Ecto neural progenitor cell (in vitro differentiated cells): ENCODE measurements around the gene PPP1R36.
"Not testable (repeated sequence)": the region's sequence is repeated elsewhere in the genome, so short reads cannot be mapped to it uniquely, and the experiment has no call there.

Source experiments
- DNase-seq: peaks from one replicate; pipeline ENCODE4 v3.0.0-alpha.2; 2018; ENCODE audit warnings: low spot score

Gene PPP1R36

DNA sequence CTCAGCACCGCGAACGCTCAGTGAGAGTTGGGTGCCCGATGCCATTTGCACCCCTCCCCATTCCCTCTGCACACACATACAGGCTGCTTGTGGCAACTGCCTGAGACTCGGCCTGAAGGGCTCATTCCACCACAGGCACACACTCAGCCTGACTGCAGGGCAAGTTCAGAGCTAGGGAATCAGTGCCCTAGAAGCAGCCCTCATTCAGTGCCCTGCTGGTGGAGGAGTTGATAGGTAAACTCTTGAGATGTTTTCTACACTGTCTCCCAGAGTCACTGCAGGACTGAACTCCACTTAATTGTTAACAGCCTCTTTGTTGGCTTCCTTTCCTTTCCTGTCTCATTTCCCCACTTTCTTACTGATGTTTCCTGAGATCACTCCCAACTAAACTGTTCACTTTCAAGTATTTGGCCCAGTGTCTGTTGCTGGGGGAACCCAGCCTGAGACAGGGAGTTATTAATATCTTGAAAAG lies 16.9 kb downstream of the PPP1R36 start:
- no peak for DNase-seq

DNA sequence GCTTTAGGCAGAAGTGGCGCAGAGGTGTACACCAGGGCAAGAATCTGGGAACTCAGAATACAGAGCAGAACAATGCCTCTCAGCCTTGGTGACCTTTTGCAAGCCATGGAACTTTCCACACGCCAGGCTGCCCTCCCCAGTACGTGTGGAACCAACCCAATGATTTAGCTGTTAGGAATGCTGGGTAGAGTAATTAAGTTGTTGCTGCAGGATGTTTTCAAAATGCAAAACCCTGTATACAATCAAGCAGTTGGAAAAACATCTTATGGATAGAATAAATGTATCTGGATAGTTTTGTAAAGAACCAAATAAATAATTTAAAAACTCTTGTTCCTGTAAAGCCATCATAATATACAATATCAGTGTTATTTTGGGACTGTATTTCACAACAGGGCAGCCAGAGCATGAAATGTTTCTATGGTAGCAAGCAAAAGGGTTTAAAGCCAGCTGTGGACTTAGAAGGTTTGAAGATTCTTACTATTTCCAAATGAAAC lies 19.4 kb downstream of the PPP1R36 start:
- DNase-seq = no peak

DNA sequence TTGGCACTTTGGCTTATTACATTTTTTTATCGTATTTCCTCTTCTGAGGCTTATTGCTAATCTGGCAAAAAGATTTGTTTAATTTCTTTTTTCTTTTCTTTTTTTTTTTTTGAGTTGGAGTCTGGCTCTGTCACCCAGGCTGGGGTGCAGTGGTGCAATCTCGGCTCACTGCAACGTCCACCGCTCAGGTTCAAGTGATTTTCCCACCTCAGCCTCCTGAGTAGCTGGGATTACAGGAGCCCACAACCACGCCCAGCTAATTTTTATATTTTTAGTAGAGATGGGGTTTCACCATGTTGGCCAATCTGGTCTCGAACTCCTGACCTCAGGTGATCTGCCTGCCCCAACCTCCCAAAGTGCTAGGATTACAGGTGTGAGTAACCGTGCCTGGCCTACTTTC lies 19.9 kb downstream of the PPP1R36 start:
- not testable (repeated sequence) for DNase-seq

DNA sequence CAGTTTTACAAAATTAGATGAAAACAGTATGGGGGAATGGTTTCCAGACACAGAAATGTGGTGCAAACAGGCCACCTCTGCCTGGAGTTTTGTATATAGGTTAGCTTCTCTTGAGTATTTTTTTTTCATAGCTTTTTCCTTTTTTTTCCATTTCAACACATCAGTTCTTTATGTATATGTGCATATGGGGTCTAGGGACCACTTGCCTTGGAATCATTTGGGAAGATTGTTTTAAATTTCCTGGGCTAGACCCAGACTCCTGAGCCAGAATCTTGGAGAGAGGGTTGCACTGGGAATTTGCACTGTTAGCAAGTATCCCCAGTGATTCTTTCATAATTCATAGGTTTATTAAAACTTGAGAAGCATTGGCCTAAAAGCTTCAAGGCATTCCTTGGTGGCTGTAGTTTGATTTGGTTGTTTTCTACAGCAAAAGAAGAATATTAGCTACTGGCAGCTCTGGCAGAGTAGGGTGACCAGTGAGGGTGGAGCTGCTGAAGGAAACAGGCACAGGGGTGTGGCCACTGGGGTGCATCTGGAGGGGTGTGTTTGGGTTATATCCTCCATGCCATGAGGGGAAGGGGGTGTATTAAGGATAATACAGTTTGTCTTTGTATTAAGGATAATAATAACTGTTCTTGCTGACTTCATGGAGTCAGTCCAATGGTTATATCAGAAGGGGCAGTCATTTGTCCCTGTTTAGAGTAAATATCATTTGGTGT lies 22.8 kb downstream of the PPP1R36 start:
- no peak for DNase-seq

DNA sequence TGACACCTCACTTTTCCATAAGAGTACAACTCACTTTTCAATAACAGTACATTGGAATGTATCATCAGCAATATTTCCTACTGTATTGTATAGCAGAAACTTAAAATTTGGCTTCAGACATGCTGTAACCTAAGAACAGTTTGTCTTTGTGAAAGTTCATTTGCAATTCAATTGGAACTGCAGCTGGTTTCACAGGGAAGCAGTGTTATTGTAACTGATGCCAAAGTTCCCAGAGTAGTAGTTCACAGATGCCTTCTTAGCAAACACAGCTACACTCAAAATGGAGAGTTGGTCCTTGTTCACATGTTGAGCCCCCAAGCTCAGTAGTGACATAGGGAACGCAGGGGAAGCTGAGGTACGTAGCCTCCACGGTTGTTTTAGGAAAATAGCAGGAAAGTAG lies 23.3 kb downstream of the PPP1R36 start:
- DNase-seq = no peak

DNA sequence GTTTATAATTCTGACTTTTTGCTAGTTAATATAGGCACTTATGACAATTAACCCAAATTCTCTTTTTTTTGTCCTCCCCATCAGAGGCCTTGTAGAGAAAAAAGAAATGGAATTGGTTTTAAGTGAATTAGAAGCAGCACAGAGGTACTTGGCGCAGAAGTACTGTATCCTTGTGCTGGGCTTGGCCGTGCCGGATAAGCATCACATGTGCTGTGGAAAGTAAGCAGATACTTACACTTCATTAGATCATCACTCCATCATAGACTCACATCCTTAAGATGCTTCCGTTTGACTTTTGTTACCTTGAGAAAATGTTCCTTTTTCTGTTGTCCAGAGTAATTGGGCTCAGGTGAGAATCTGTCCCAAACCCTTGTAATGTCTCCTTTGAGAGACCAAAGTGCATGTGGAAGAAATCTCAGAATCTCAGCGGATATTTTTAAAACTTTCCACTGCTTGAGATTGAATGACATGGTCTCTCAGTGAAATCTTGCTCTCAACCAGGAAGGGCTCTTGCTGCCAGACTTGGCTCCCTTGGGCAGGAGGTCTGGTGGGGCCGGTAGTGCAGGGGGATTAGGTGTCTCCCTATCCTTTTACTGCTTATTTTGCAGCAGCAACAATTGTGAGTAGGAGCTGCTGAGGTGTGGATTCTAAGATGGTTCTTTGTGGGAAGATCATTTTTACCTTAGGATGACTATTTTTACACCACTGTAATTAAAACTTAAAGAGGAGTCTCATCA lies 24.8 kb downstream of the PPP1R36 start:
- no peak for DNase-seq

DNA sequence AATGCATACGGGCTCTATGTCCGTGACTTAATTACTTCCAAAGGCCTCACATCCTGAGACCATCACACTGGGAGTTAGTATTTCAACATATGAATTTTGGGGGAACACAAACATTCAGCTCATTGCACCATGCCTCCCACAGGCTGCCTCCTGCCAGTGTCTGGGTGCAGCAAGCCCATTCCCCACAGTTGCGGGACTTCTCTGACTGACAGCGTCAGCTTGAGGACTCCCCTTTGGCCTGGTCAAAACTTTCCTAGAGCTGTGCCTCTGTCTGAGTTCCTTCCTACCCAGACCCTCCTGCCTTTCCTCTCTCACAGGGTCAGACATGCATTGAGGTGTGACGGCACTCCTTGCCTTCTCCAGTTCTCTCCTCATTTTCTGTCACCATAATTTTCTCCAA lies 27.4 kb downstream of the PPP1R36 start:
- DNase-seq = no peak

DNA sequence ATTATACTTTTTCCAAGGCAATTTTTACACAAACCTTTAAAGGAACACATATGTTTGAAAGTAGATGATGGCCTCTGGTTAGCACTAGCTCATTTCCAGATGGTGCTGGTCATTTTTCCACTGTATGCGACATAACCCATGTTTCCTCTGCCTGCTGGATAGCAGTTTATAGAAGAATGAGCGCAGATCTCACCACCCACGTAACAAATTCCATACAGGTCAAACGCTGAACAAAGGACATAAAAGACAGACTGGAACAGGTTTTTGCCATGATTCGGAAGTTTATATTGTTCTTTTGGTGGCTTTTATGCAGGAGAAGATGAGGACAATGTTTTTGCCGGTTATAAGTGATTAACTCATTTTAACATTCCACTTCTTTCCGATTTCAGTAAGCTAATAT lies 30.7 kb downstream of the PPP1R36 start:
- DNase-seq = no peak

DNA sequence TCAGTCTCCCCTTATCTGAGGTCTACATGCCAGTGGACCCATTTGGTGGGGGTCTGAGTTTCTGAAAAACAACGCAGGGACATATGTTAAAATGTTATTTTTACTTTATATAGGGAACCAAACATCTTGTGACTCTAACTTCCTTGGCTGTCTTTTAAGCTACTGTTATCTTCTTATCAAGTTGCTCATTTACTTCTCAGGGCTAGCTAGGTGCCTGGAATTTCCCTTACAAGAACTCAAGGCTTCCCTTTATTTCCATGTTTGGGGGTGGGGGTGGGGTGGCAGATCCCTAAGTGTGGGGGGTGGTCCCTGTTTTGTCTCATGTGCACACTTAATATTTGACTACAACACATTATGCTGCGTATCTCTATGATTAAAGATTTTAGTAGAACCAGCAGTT lies 31.6 kb downstream of the PPP1R36 start:
- no peak for DNase-seq

DNA sequence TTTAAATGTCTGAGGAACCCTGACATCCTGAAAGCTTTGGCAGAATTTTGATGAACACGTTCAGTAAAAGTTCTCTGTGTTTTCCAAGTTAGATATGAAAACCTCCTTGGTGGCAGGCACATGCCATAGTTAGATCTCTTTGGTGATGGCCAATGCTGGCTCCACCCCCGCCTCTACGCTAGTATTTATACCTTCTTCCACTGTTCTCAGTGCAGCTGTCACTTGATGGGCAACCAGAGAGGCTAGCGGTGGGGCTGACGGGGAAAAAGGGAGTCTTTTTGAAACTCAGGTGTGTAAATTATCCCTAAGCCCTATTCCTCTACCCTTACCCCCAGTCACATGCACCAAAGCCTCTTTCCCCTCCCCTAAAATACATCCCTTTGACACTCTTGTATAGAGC lies 32.1 kb downstream of the PPP1R36 start:
- DNase-seq = no peak

DNA sequence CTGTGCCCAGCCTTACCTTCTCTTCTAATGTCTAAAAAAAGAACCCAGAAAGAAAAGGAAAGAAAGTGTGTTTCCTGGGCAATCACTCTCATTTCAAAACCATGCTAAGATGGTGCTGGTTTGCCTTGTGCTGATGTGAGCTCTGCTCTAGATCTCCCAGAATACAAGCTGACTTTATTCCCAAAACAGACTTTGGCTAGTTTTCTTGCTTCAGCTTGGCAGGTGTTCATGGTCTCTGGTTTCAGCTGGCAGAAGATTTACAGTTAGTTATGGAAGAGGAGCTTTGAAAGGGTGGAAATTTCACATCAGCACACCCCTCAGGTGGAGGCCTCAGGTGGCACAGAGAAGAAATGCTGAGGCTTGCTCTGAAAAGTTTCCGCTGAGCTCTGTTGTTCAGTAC lies 34.4 kb downstream of the PPP1R36 start:
- DNase-seq = no peak

DNA sequence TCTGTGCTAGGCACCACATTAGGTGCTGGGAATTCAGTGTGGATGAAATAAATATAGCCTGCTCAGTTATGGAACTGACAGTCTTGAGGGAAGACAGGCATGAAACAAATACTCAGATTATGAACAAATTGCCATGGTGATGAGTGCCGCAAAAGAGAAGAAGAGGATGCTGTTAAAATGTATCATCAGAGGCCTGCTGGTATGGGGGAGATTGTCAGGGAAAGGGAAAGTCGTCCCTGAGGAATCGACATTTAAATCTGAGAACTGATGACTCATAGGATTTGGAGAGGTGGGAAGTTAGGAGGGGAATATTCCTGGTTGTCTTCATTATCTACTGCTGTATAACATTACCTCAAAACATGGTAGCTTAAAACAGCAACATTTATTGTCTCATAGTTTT lies 42.0 kb downstream of the PPP1R36 start:
- DNase-seq = no peak

DNA sequence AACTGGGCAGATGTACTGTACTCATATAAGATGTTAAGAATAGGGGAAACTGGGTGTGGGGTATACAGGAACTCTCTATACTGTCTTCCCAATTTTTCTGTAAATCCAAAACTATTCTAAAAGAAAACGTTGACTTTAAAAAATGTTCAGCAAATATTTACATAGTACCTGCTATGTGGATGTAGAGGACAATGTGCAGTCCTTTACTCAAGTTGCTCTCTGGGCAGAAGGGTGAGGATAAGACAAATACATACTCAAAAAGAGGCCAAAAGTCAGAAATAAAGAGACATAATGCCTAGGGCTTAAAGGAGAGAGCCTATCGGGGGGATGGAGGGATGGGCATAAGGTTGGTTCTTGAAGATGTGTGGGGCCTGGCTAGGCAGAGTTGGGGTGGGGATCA lies 44.7 kb downstream of the PPP1R36 start:
- DNase-seq = no peak

DNA sequence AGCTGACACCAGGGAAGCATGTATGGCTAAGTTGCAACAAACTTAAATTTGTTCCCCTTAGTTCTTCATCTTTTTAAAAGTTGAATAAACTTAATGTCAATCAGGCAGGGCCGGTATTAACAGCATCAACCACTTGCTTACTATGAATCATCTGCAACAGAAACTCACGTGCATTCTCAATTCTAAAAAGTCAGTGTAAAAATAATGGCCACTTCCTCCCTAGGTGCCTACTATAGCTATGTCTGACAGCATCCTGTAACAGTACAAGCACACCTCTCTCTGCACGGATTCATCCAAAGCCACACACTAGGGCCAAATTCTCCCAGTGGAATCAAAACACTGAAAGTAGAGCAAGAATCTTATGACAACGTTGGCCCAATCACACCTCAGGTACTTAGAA lies 48.6 kb downstream of the PPP1R36 start:
- DNase-seq = no peak

DNA sequence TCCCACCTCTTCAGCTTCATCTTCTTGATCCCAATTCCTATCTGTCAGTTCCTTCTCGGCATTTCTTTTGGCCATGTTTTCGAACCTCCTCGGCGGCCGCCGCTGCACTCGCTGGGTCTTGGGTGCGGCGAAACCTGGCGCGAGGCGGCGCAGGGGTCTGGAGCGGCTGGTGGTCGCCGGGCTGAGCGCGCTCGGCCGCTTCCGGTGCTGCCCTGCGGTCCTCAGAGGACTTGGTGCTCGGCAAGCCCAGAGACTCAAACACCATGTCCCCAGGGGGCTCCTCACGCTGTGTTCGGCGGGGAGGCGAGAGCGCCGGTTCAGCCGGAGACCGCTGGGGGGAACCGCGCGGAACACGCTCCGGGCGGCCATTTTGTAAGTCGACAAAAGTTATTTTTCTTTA lies 51.8 kb downstream of the PPP1R36 start:
- no peak for DNase-seq

DNA sequence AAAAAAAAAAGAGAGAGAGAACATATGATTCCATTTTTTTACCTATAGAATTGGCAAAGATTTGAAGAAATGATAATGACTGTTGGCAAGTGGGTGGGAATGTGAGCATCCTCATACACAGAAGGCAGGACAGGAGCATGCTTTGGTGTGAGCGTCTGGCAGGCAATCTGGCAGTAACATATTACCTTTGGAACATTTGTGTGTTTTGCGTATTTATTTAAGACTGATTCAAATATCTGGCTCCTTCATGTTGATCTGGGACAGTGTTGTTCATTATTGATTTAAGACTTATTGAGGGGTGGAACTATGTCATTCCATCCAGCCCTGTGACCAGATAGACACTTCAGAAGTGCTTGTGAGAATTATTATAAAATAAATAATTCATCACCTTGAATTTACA lies 53.1 kb downstream of the PPP1R36 start:
- no peak for DNase-seq

DNA sequence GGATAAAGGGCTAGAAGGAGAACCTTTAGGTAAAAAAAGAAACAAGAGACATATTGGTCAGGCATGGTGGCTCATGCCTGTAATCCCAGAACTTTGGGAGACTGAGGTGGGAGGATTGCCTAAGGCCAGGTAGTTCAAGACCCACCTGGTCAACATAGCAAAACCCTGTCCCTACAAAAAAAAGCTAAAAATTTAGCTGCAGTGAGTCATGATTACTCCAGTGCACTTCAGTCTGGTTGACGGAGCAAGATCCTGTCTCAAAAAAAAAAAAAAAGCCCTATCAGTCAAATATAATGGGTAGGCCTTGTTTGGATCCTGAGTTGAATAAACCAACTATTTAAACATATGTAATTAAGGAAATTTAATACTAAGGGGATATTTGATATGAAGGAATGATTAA lies 54.2 kb downstream of the PPP1R36 start:
- DNase-seq = no peak

DNA sequence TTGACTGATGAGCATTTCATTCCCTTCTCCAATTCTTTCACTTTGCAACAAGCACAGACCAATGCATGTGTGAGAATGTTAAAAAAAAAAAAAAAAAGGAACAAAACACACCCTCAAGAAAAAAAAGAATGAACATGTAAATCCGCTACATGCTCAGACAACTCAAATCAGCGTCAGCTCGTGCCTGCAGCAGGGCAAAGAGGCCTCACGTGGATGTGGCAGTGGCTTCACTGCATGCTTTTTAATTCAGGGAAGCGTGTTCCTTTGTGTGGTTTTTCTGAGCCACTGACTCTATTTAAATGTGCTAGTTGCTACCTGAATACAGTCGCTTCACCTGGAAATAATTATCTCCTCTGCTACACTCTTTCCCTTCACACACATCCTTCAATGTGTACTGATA lies 55.1 kb downstream of the PPP1R36 start:
- DNase-seq = no peak

DNA sequence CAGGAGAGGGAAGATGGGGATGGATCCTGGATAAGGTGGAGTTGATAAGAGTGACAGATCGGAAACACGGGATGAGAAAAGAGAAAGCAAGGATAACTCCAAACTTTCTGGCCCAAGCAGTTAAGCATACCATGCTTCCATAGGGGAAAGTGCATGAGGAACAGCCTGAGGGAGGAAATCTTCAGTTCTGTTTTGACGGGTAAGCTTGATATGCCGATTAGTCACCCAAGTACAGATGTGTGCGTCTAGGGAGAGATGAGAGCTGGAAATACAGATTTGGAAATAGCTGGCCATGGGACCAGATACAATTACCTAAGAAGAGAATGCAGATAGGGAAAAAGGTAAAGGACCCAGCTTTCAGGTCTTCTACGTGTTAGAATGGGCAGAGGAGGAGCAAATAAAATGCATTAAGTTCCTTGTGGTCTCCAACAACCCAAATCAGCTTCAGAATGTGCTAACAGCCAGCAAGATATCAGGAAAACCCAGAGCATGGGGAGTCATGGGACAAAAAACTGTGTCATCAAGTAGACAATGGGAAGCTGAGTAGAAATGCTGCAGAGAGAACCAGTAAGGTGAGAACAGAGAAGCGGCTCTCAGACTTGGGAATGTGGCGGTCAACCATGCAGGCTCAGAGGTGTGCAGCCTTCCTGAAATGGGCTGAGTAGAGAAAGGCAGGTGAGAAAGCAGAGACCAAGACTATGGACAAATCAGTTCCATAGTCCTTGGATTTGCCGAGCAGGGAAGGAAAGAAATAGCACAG lies 56.3 kb downstream of the PPP1R36 start:
- DNase-seq = no peak

DNA sequence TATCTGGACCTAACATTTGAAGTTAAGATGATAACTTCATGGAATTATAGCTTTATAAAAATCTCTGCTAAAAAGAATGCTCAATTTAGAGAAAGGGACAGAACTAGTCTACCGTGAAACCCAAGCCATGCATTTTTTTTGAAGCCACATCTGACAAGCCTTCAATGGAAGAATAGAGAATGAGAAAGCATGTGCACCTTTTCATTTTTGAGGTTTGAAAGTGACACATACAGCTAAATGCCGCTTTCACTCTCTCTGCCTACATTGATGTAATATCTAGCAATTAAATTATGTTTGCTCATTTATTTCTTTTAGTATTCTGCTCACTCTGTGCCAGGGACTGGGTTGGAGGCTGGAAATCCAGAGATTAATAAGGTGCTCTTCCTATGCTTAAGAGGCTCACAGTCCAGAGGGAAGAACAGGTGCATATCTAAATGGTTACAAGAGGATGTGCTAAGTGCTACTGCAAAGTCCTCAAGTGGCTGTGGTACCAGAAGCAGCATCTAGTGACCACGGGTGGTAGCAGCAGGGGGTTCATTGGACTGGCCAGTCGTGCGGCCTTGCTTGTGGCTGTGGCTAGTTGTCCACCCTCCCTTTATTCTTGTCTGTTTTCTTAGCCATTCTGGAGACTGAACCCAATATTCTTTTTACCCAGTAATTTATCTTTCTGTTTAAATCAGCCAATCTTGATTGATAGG lies 60.4 kb downstream of the PPP1R36 start:
- DNase-seq = no peak

DNA sequence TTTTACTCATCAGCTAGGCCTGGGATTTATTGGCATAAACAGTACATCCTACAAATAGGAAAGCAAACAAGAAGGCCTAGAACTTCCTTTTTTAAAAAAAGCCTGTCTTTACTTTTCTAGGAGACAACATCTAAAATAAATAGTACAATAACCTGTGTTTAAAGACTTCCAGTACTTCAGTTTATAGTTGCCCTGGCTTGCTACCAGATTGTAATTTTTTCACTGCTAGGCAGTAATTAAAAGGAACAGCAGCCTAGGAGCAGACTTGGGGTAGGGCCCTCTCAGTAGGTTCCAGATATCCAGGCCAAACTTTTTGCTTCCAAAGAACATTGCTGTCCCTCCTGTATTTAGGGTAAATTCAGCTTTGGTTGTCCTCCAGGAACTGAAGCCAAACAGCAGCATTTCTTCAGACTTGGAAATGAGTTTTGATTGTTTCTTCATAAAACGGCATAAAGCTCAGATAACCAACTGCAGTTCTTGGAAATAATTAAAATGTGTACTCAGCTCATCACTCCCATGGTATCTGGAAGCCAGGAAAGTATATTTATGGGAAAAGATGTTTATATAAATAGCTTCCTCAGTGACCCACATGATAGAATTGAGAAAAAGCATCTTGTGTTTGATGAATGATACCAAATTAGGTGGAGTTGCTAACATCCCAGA lies 61.7 kb downstream of the PPP1R36 start:
- DNase-seq = no peak

DNA sequence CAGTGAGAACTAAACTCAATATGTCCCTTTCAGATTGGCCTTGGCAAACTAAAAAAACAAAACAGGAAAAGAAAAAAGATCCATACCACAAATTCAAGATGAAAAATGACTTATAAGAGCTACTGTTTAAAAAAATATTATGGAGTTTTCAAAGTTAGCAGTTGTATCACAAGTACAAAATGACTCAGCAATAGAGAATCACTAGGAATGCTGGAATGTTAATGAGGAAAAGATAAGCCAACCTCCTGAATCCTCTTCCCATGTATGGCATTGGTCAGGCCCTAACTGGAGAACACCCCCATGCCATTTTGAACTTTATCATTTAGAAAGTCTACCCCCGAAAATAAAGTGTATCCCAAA lies 62.2 kb downstream of the PPP1R36 start:
- DNase-seq = no peak
